ENCODE measurements around the gene ZCWPW1. TPM values are rescaled to one million over a fixed set of nuclear protein-coding genes. Genes with fewer than 3 reads are reported as not detected.

The ZCWPW1 gene
- total and polyA plus RNA-seq, 10 of the 15 experiments (the other 5 are each of a cell fraction or from before 2014, with no cell fraction given), result 1.3 to 4.4 (median 3.7) TPM

- FAIRE-seq, result no peak
- Histone ChIP-seq H3K4me3 (no peak overlapping the region), H3K27me3 (replicated peaks in 1 of 2; ENCODE audit: control insufficient read depth in 2 of 2, insufficient read depth in 2 of 2, low read length in 1 of 2) (no peaks in the 10 kb centered on the region), H4K20me1 (ENCODE audit: control insufficient read depth, insufficient read depth) (no peaks in the 10 kb centered on the region), H3K4me1 (ENCODE audit: control insufficient read depth, insufficient read depth, low read length) (peaks cover 61% of the 10 kb centered on the region), H2AFZ (ENCODE audit: control insufficient read depth, low read depth, low read length) (no peak overlapping the region), H3K27ac (ENCODE audit: control insufficient read depth, insufficient read depth) (peak overlapping the region; percentile 93), H3K9ac (ENCODE audit: control insufficient read depth, insufficient read depth, low read length) (no peak overlapping the region), H3K36me3 (ENCODE audit: control insufficient read depth in 2 of 2, insufficient read depth in 2 of 2, low read length in 1 of 2) (peaks cover 0 to 6% of the 10 kb centered on the region in 2 experiments; a peak in 2 of 4 replicates), H3K79me2 (ENCODE audit: control insufficient read depth, insufficient read depth, low read length) (no peaks in the 10 kb centered on the region), H3K4me2 (ENCODE audit: control insufficient read depth, insufficient read depth) (no peak overlapping the region), H3K9me3 (replicated peaks; ENCODE audit: control insufficient read depth, insufficient read depth, low read length) (no peaks in the 10 kb centered on the region)
- no TSS peak for BruUV-seq (replicated peaks)
- POLR2A ChIA-PET, result interaction anchor here (0.5 to 1.8 kb wide), 7 partner anchors 21 to 234 kb away, joined by 3 to 11 read pairs (median 4); partner anchors contain the start of genes MEPCE and ZCWPW1
- 42% methylated on average over 11 of the region's 12 CpGs for WGBS (ENCODE audit: insufficient coverage, insufficient replicate concordance, low lambda C conversion rate, missing lambda C conversion rate)
- peak; percentile 36 for ATAC-seq
- RAD21 ChIA-PET (ENCODE audit: unreplicated experiment), result interaction anchor here (0.7 to 4.1 kb wide), 6 partner anchors 9 to 181 kb away, joined by 3 to 25 read pairs (median 4); no protein-coding TSS in a partner anchor
- CTCF ChIA-PET, result interaction anchor here (1.8 to 3.0 kb wide), 5 partner anchors 9 to 82 kb away, joined by 7 to 17 read pairs (median 9); no protein-coding TSS in a partner anchor
- DNase-seq (ENCODE audit: low read depth, low spot score), result no peak
- SMC1A ChIA-PET (ENCODE audit: uncharacterized antibody, unreplicated experiment), result interaction anchor here (0.8 to 2.5 kb wide), 7 partner anchors 9 to 175 kb away, joined by 3 to 17 read pairs (median 4); partner anchors contain the start of gene PILRB
- intact Hi-C loops (cut with micrococcal nuclease; ENCODE audit: unreplicated experiment) (loop anchor here (2.0 to 10.0 kb wide), 2 partner anchors 39 to 177 kb away; no protein-coding TSS in a partner anchor), in situ Hi-C loops (cut with MboI) (no loop called here)
- TF ChIP-seq HDGF (IDR thresholded peaks at IDR 0.05), result no peak
- TF ChIP-seq CTCF (IDR thresholded peaks at IDR 0.05 in 2 of 3, conservative IDR thresholded peaks at IDR 0.05 in 1 of 3; ENCODE audit: control insufficient read depth in 2 of 3, extremely low read depth in 1 of 3, insufficient read depth in 1 of 3, low read depth in 3 of 3, low read length in 3 of 3), result no peak
- no peak for TF ChIP-seq CREB1 (IDR thresholded peaks at IDR 0.05; ENCODE audit: low read depth)
- TF ChIP-seq EGR1 (IDR thresholded peaks at IDR 0.05; ENCODE audit: borderline replicate concordance in 1 of 2, low read depth in 2 of 2, low read length in 2 of 2), result no peak
- TF ChIP-seq MAX (IDR thresholded peaks at IDR 0.05; ENCODE audit: low read depth, low read length), result peak; percentile 23; the same call in 1 of the 2 replicates
- TF ChIP-seq DPF2 (IDR thresholded peaks at IDR 0.05), result peak; percentile 47; the same call in 1 of the 2 replicates
- TF ChIP-seq RAD51 (IDR thresholded peaks at IDR 0.05), result peak; percentile 61; the same call in 1 of the 2 replicates
- no peak for TF ChIP-seq HDAC6 (IDR thresholded peaks at IDR 0.05; ENCODE audit: unreplicated experiment)
- 0 out of 2 replicates have a peak, but pooled peaks have one; percentile 35 for TF ChIP-seq MTA2 (IDR thresholded peaks at IDR 0.05; ENCODE audit: low read depth)
- TF ChIP-seq IRF4 (IDR thresholded peaks at IDR 0.05; ENCODE audit: low read depth, low read length), result no peak
- TF ChIP-seq POLR2A (IDR thresholded peaks at IDR 0.05; ENCODE audit: low read depth, low read length), result peak; percentile 69
- TF ChIP-seq SMAD5 (IDR thresholded peaks at IDR 0.05; ENCODE audit: low read depth), result peak; percentile 17; the same call in 1 of the 2 replicates
- no peak for TF ChIP-seq ESRRA (IDR thresholded peaks at IDR 0.05; ENCODE audit: low read length)
- TF ChIP-seq BHLHE40 (IDR thresholded peaks at IDR 0.05; ENCODE audit: borderline replicate concordance in 1 of 2, low read depth in 2 of 2, low read length in 1 of 2), result peak; percentile 47 to 84; a peak in 3 of 4 replicates
- TF ChIP-seq PAX5 (IDR thresholded peaks at IDR 0.05; ENCODE audit: borderline replicate concordance, low read depth, low read length), result peak; percentile 67; the same call in 1 of the 2 replicates
- TF ChIP-seq ZNF687 (IDR thresholded peaks at IDR 0.05), result peak; percentile 89
- no peak for TF ChIP-seq KLF5 (IDR thresholded peaks at IDR 0.05; ENCODE audit: partially characterized antibody)
Observed at GRCh38 chr7:100367676-100368613, 60.6 kb downstream of the ZCWPW1 start.
